CD4-positive, alpha-beta T cell (primary cell): ENCODE data around the gene ATF4. TPM values are rescaled to one million over a fixed set of nuclear protein-coding genes. Genes with fewer than 3 reads are reported as not detected.

Experiments used
- ATAC-seq: fragments of 200-7000 bp; cut with Tn5 transposase; one replicate; pipeline ENCODE4 v1.10.0; 2022; ENCODE audit warnings: mild to moderate bottlenecking; ENCODE audit not compliant: poor library complexity
- CTCF ChIA-PET: fragments of 350-600 bp; sonication (Branson Sonifier 250); formaldehyde crosslinking; loops from one replicate; lab custom pipeline; 2021; ENCODE audit warnings: antibody characterized with exemption, inconsistent platforms; lab: Charles Lee
- POLR2A ChIA-PET: fragments of 350-600 bp; sonication (Branson Sonifier 250); formaldehyde crosslinking; loops from one replicate; lab custom pipeline; 2021; ENCODE audit warnings: antibody characterized with exemption, inconsistent platforms; lab: Charles Lee
- DNase-seq, 14 experiments: peaks; one replicate each; pipeline ENCODE4 v3.0.0-alpha.2; 2013 to 2020; ENCODE audit warnings: mixed read lengths in 2 of 14
- H3K27ac ChIP-seq, 2 donors: one replicate each; pipeline versions ENCODE4 v1.5.1 to v1.7.0; 2013; ENCODE audit warnings: low read length in 2 of 2, low read depth in 1 of 2, mild to moderate bottlenecking in 1 of 2
- H3K27me3 ChIP-seq, 2 experiments: 1 replicate in 1 of 2; 2 replicates in 1 of 2; pipeline versions ENCODE4 v1.6.1 to v1.7.0; 2013; ENCODE audit warnings: low read length in 2 of 2, control low read depth in 1 of 2, mild to moderate bottlenecking in 1 of 2, moderate library complexity in 1 of 2; ENCODE audit not compliant: insufficient read depth in 2 of 2, control insufficient read depth in 1 of 2
- H3K36me3 ChIP-seq: one replicate; pipeline ENCODE4 v1.6.1; 2013; ENCODE audit warnings: low read length, control low read depth; ENCODE audit not compliant: insufficient read depth
- H3K4me1 ChIP-seq: one replicate; pipeline ENCODE4 v1.6.1; 2013; ENCODE audit warnings: low read length, control low read depth; ENCODE audit not compliant: insufficient read depth
- H3K4me3 ChIP-seq: one replicate; pipeline ENCODE4 v1.5.1; 2013; ENCODE audit warnings: mild to moderate bottlenecking, low read length, moderate library complexity
- H3K9me3 ChIP-seq, 2 experiments: 1 replicate in 1 of 2; 2 replicates in 1 of 2; pipeline versions ENCODE4 v1.6.1 to v1.7.0; 2013; ENCODE audit warnings: low read length in 2 of 2, mild to moderate bottlenecking in 2 of 2, control low read depth in 1 of 2, moderate library complexity in 1 of 2; ENCODE audit not compliant: control insufficient read depth in 1 of 2, insufficient read depth in 1 of 2
- H3K27ac Mint-ChIP-seq: one replicate; pipeline ENCODE4 v1.8.0; 2020; ENCODE audit warnings: mixed read lengths
- H3K27me3 Mint-ChIP-seq: one replicate; pipeline ENCODE4 v1.8.0; 2021; ENCODE audit warnings: mixed read lengths
- H3K36me3 Mint-ChIP-seq: one replicate; pipeline ENCODE4 v1.8.0; 2021; ENCODE audit warnings: low read depth, mixed read lengths
- H3K4me1 Mint-ChIP-seq: one replicate; pipeline ENCODE4 v1.8.0; 2021; ENCODE audit warnings: low read depth, mixed read lengths
- H3K4me3 Mint-ChIP-seq: one replicate; pipeline ENCODE4 v1.8.0; 2020; ENCODE audit warnings: mild to moderate bottlenecking, mixed read lengths
- H3K9me3 Mint-ChIP-seq: one replicate; pipeline ENCODE4 v1.8.0; 2020; ENCODE audit warnings: mixed read lengths
- CTCF ChIP-seq: fragments of 200-600 bp; IDR thresholded peaks from one replicate; pipeline ENCODE4 v1.8.0; 2022; ENCODE audit warnings: antibody characterized with exemption, mild to moderate bottlenecking
- intact Hi-C, 2 experiments: fragments of 100-400 bp; cut with DNase I in 1 of 2; cut with micrococcal nuclease in 1 of 2; formaldehyde crosslinking; loops; one replicate each; pipeline versions ENCODE4 v1.15.1 to v1.9.0; 2023 to 2025; cut with DNase I, micrococcal nuclease
- total RNA-seq, 174 experiments: library from RNA in 2 of 174; stranded (reverse) in 2 of 174; gene quantifications; one replicate each; pipeline ENCODE4 v1.2.3 and lab custom pipeline; 2021 to 2026

Gene ATF4
- total RNA-seq, 2 experiments from 2014 or later, result 358 to 365 TPM

- CTCF ChIA-PET, result no interaction called here
- Mint-ChIP-seq H3K4me3 (no peak overlapping the region), H3K27ac (no peak overlapping the region)
Measured at GRCh38 chr22:39488563-39489083, 31.7 kb upstream of the ATF4 start.

GRCh38 chr22:39489094-39490068 is 31.0 kb upstream of the ATF4 start:
- POLR2A ChIA-PET, result interaction anchor here (1.2 to 2.9 kb wide), 4 partner anchors 31 to 555 kb away, joined by 3 to 18 read pairs (median 6); partner anchors contain the start of gene ATF4
- Mint-ChIP-seq H3K27me3 (no peaks in the 10 kb centered on the region), H3K27ac (no peak overlapping the region), H3K9me3 (no peaks in the 10 kb centered on the region), H3K4me1 (peaks cover 12% of the 10 kb centered on the region), H3K4me3 (no peak overlapping the region), H3K36me3 (no peaks in the 10 kb centered on the region)
- no peaks in the 10 kb centered on the region for H3K9me3 ChIP-seq
- H3K27me3 ChIP-seq, result no peaks in the 10 kb centered on the region
- H3K4me1 ChIP-seq, result peaks cover 15% of the 10 kb centered on the region
- intact Hi-C loops, result loop anchor here in 1 of 2 experiments (5.0 kb wide), 1 partner anchor 533 kb away; no protein-coding TSS in a partner anchor
- no peak overlapping the region for H3K4me3 ChIP-seq
- no peak overlapping the region for H3K27ac ChIP-seq
- no peaks in the 10 kb centered on the region for H3K36me3 ChIP-seq
- TF ChIP-seq CTCF, result no peak
- ATAC-seq (no peak), DNase-seq (no peak)
- CTCF ChIA-PET, result interaction anchor here (1.0 to 1.6 kb wide), 4 partner anchors 7 to 90 kb away, joined by 3 to 15 read pairs (median 6); partner anchors contain the start of gene TAB1

More at GRCh38 chr22:39488563-39489083, 31.7 kb upstream of the ATF4 start:
- Histone ChIP-seq H3K9me3 (no peaks in the 10 kb centered on the region), H3K4me1 (peaks cover 15% of the 10 kb centered on the region), H3K27me3 (no peaks in the 10 kb centered on the region), H3K27ac (no peak overlapping the region), H3K4me3 (no peak overlapping the region), H3K36me3 (no peaks in the 10 kb centered on the region)
- peaks cover 12% of the 10 kb centered on the region for H3K4me1 Mint-ChIP-seq
- no peaks in the 10 kb centered on the region for H3K9me3 Mint-ChIP-seq
- DNase-seq (no peak), ATAC-seq (no peak)
- intact Hi-C loops, result no loop called here
- TF ChIP-seq CTCF, result no peak
- POLR2A ChIA-PET, result no interaction called here
- no peaks in the 10 kb centered on the region for H3K27me3 Mint-ChIP-seq
- H3K36me3 Mint-ChIP-seq, result no peaks in the 10 kb centered on the region

- ATAC-seq (peak; percentile 100), DNase-seq (peak; percentile 52 to 91 (median 76))
- Histone ChIP-seq H3K27ac (no peak overlapping the region), H3K9me3 (no peaks in the 10 kb centered on the region), H3K4me1 (peaks cover 18% of the 10 kb centered on the region), H3K27me3 (no peaks in the 10 kb centered on the region), H3K4me3 (no peak overlapping the region), H3K36me3 (no peaks in the 10 kb centered on the region)
- peaks cover 12% of the 10 kb centered on the region for H3K4me1 Mint-ChIP-seq
- intact Hi-C loops, result loop anchor here in 1 of 2 experiments (5.0 kb wide), 1 partner anchor 532 kb away; no protein-coding TSS in a partner anchor
- no peaks in the 10 kb centered on the region for H3K36me3 Mint-ChIP-seq
- ChIA-PET CTCF (interaction anchor here (1.0 to 1.6 kb wide), 4 partner anchors 8 to 91 kb away, joined by 3 to 15 read pairs (median 6); partner anchors contain the start of gene TAB1), POLR2A (interaction anchor here (0.6 to 2.9 kb wide), 7 partner anchors 12 to 554 kb away, joined by 3 to 18 read pairs (median 4); partner anchors contain the start of genes ATF4, MIEF1, RPL3 and TAB1)
- H3K27me3 Mint-ChIP-seq, result no peaks in the 10 kb centered on the region
- TF ChIP-seq CTCF, result no peak
- no peaks in the 10 kb centered on the region for H3K9me3 Mint-ChIP-seq
- no peak overlapping the region for H3K4me3 Mint-ChIP-seq
- H3K27ac Mint-ChIP-seq, result no peak overlapping the region
Measured at GRCh38 chr22:39490135-39490798, 30.1 kb upstream of the ATF4 start.
